ENCODE measurements around the gene NOS1. TPM values are rescaled to one million over a fixed set of nuclear protein-coding genes. Genes with fewer than 3 reads are reported as not detected.

The NOS1 gene
- total RNA-seq, 4 donors from 2014 or later: 6.4 to 39.9 (median 8.9) TPM

DNA sequence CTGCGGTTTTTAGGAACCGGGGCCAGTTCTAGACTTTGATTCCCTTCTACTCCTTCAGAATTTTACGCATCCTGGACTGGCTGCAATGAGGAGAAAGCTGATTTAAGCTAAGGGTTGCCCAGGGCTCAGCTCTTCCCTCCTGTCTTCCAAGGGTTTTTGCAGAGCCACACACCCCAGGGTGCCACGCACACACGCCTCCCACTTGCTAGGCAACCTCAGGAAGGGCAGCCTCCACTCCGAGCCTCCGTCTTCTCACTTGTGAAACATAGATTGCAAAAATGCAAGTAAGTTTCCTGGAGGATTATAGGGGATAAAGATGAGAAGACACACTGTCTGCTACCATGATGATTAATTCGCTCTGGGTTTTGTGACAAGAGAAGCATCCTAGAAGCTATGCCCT, 31.7 kb downstream of the NOS1 start:
- in situ Hi-C loops (cut with MboI; ENCODE audit: low sequenced_read_pairs in 4 of 4): no loop called here
- H3K36me3 ChIP-seq: no peaks in the 10 kb centered on the region
- ATAC-seq (no peak), DNase-seq (no peak)
- H3K27ac ChIP-seq: no peak overlapping the region
- TF ChIP-seq, protein P1, sequence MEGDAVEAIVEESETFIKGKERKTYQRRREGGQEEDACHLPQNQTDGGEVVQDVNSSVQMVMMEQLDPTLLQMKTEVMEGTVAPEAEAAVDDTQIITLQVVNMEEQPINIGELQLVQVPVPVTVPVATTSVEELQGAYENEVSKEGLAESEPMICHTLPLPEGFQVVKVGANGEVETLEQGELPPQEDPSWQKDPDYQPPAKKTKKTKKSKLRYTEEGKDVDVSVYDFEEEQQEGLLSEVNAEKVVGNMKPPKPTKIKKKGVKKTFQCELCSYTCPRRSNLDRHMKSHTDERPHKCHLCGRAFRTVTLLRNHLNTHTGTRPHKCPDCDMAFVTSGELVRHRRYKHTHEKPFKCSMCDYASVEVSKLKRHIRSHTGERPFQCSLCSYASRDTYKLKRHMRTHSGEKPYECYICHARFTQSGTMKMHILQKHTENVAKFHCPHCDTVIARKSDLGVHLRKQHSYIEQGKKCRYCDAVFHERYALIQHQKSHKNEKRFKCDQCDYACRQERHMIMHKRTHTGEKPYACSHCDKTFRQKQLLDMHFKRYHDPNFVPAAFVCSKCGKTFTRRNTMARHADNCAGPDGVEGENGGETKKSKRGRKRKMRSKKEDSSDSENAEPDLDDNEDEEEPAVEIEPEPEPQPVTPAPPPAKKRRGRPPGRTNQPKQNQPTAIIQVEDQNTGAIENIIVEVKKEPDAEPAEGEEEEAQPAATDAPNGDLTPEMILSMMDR (IDR thresholded peaks at IDR 0.05 in 4 of 5, conservative IDR thresholded peaks at IDR 0.05 in 1 of 5): no peak
- TF ChIP-seq POLR2A (IDR thresholded peaks at IDR 0.05): no peak
- H3K9me3 ChIP-seq: no peaks in the 10 kb centered on the region
- intact Hi-C loops (cut with DNase I; ENCODE audit: low total_unique reads): no loop called here
- H3K27me3 ChIP-seq: no peaks in the 10 kb centered on the region
- no peak overlapping the region for H3K4me3 ChIP-seq
- H3K4me1 ChIP-seq: peaks cover 10% of the 10 kb centered on the region in 2 donors

GRCh38 chr12:117328556-117329100, 32.8 kb downstream of the NOS1 start:
- no peak for TF ChIP-seq POLR2A (IDR thresholded peaks at IDR 0.05)
- TF ChIP-seq, protein P1 (IDR thresholded peaks at IDR 0.05 in 4 of 5, conservative IDR thresholded peaks at IDR 0.05 in 1 of 5): no peak
- ATAC-seq (no peak), DNase-seq (no peak)
- in situ Hi-C loops (cut with MboI; ENCODE audit: low sequenced_read_pairs in 4 of 4) (no loop called here), intact Hi-C loops (cut with DNase I; ENCODE audit: low total_unique reads) (no loop called here)
- Histone ChIP-seq H3K9me3 (no peaks in the 10 kb centered on the region), H3K4me3 (no peak overlapping the region), H3K27ac (no peak overlapping the region), H3K4me1 (peaks cover under 1% of the 10 kb centered on the region in 2 donors), H3K27me3 (no peaks in the 10 kb centered on the region), H3K36me3 (no peaks in the 10 kb centered on the region)

DNA sequence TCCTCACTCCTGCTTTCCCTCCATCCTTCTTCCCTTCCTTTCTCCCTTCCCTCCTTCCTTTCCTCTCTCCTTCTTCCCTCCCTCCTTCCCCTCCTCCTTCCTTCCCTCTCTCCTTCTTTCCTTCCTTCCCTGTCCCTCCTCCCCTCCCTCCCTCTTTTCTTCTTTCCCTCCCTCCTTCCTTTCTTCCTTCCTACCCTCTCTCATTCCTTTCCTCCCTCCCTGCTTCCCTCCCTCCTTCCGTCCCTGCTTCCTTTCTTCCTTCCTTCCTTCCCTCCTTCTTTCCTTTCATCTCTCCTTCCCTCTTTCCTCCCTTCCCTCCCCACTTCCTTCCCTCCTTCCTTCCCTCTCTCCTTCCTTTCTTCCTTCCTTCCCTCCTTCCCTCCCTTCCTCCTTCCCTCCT, 39.0 kb downstream of the NOS1 start:
- Histone ChIP-seq H3K4me1 (no peaks in the 10 kb centered on the region), H3K36me3 (no peaks in the 10 kb centered on the region), H3K9me3 (no peaks in the 10 kb centered on the region), H3K27ac (no peak overlapping the region), H3K4me3 (no peak overlapping the region), H3K27me3 (no peaks in the 10 kb centered on the region)
- DNase-seq: no peak
- intact Hi-C loops (cut with DNase I; ENCODE audit: low total_unique reads) (no loop called here), in situ Hi-C loops (cut with MboI; ENCODE audit: low sequenced_read_pairs in 4 of 4) (no loop called here)
- no peak for TF ChIP-seq POLR2A (IDR thresholded peaks at IDR 0.05)
- TF ChIP-seq, protein P1 (IDR thresholded peaks at IDR 0.05 in 4 of 5, conservative IDR thresholded peaks at IDR 0.05 in 1 of 5): no peak
- ATAC-seq: no peak

DNA sequence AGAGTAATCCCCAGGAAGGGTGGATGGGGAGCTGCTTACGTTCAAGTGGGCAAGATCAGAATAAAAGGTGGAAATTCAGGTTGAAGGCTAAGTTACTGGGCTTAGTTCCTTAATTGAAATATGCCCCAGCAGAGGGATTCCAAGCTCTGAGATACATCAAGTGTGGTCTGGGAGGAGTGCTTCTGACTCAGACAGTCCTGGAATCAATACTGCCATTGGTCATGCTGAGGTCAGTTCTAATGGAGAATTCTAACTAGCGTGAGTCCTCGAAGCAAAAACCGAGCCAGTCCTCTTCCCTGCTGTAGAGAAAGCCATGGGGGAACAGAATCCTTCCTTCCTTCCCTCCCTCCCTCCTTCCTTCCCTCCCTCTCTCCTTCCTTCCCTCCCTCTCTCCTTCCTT, 39.9 kb downstream of the NOS1 start:
- H3K27me3 ChIP-seq: no peaks in the 10 kb centered on the region
- intact Hi-C loops (cut with DNase I; ENCODE audit: low total_unique reads): no loop called here
- no peaks in the 10 kb centered on the region for H3K9me3 ChIP-seq
- in situ Hi-C loops (cut with MboI; ENCODE audit: low sequenced_read_pairs in 4 of 4): no loop called here
- ATAC-seq: no peak
- H3K4me3 ChIP-seq: no peak overlapping the region
- DNase-seq: no peak
- no peak for TF ChIP-seq POLR2A (IDR thresholded peaks at IDR 0.05)
- TF ChIP-seq, protein P1 (IDR thresholded peaks at IDR 0.05 in 4 of 5, conservative IDR thresholded peaks at IDR 0.05 in 1 of 5): no peak
- no peaks in the 10 kb centered on the region for H3K4me1 ChIP-seq
- H3K36me3 ChIP-seq: no peaks in the 10 kb centered on the region
- no peak overlapping the region for H3K27ac ChIP-seq

- no peak overlapping the region for H3K4me3 ChIP-seq
- no peaks in the 10 kb centered on the region for H3K4me1 ChIP-seq
- intact Hi-C loops (cut with DNase I; ENCODE audit: low total_unique reads): no loop called here
- H3K27ac ChIP-seq: no peak overlapping the region
- no peaks in the 10 kb centered on the region for H3K27me3 ChIP-seq
- in situ Hi-C loops (cut with MboI; ENCODE audit: low sequenced_read_pairs in 4 of 4): no loop called here
- H3K9me3 ChIP-seq: no peaks in the 10 kb centered on the region
- H3K36me3 ChIP-seq: no peaks in the 10 kb centered on the region
- DNase-seq (no peak), ATAC-seq (no peak)
- no peak for TF ChIP-seq POLR2A (IDR thresholded peaks at IDR 0.05)
- TF ChIP-seq, protein P1 (IDR thresholded peaks at IDR 0.05 in 4 of 5, conservative IDR thresholded peaks at IDR 0.05 in 1 of 5): no peak
Observed at GRCh38 chr12:117318591-117318990, 42.8 kb downstream of the NOS1 start.
